ENCODE measurements around the gene LMX1B.

DNA sequence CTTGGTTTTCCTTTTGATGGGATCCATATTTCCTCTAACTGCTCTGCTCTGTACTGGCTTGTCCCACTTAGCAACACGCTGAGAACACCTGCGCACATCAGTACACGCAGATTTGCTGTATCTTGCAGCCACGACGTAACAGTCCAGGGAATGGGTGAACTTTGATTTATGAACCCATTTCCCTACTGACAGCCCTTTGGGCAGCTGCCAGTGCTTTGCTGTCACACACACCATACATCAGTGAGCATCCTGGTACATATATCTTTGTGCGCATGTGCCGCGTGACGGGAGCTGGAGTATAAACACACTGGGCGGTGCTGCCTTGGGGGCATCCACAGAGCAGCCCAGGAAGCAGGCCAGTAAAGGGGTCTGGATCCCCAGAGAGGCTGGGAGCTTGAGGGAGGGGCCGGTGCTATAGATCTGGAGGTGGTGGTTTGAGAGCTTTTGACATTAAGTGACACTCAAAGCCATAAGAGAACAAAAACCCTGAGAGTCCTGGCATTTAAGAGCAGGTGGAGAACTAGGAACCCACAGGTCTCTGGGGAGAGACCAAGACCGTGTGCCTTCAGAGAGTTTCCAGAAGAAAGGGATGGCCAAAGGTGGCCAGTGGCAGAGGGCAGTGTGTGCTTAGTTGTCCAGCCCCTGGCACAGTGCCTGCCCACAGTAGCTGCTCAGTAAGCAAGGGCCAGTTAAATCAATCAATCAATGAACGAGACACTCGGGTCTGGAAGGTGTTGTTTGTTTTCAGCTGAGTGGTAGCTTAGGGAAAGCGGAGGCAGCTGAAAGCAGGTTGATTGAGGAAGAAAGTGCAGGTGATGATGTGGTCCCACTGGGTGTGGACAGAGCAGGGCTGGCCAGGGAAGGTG lies 53.7 kb downstream of the LMX1B start:
- TF ChIP-seq MYC (IDR thresholded peaks at IDR 0.05; ENCODE audit: low read depth, low read length) (no peak), POLR2A (IDR thresholded peaks at IDR 0.05; ENCODE audit: extremely low read depth, insufficient read length) (no peak)
- TF ChIP-seq, protein P1, sequence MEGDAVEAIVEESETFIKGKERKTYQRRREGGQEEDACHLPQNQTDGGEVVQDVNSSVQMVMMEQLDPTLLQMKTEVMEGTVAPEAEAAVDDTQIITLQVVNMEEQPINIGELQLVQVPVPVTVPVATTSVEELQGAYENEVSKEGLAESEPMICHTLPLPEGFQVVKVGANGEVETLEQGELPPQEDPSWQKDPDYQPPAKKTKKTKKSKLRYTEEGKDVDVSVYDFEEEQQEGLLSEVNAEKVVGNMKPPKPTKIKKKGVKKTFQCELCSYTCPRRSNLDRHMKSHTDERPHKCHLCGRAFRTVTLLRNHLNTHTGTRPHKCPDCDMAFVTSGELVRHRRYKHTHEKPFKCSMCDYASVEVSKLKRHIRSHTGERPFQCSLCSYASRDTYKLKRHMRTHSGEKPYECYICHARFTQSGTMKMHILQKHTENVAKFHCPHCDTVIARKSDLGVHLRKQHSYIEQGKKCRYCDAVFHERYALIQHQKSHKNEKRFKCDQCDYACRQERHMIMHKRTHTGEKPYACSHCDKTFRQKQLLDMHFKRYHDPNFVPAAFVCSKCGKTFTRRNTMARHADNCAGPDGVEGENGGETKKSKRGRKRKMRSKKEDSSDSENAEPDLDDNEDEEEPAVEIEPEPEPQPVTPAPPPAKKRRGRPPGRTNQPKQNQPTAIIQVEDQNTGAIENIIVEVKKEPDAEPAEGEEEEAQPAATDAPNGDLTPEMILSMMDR (IDR thresholded peaks at IDR 0.05; ENCODE audit: low read depth, low read length): no peak
